ENCODE results near the gene CPEB3. TPM values are rescaled to one million over a fixed set of nuclear protein-coding genes. Genes with fewer than 3 reads are reported as not detected.

The CPEB3 gene
- total RNA-seq, 4 donors from 2014 or later = 12.3 to 18.4 (median 12.7) TPM

DNA sequence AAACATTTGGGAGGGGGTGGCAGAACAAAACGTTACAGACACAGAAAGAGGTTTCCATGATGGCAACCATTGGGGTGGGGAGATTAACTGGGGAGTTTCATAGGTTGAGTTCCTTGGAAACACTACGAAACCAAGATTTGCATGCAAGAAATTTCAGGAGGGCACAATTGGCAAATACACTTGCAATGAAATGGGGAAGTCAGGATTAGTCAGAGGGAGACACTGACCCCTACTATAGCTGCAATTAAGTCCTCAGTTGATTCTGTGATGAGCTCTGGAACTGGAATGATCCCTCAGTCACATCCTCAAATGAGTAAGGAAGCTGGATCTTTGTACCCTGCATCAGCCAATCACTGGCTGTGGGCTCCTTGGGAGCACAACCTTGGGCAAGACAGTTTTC lies 22.1 kb downstream of the CPEB3 start:
- DNase-seq = no peak
- Histone ChIP-seq H3K9me3 (no peaks in the 10 kb centered on the region), H3K4me3 (replicated peaks in 1 of 3) (no peak overlapping the region), H3K27me3 (no peaks in the 10 kb centered on the region), H3K36me3 (no peaks in the 10 kb centered on the region), H3K27ac (no peak overlapping the region), H3K4me1 (peaks cover 6 to 11% of the 10 kb centered on the region in 2 donors)
- 90 to 91% methylated on average over 2 of the region's 2 CpGs for WGBS, 2 donors
- intact Hi-C loops (cut with DNase I) = no loop called here
- TF ChIP-seq POLR2A (IDR thresholded peaks at IDR 0.05) (no peak), CTCF (IDR thresholded peaks at IDR 0.05) (no peak)

GRCh38 chr10:92267343-92267742 lies 23.5 kb downstream of the CPEB3 start:
- Histone ChIP-seq H3K27me3 (no peaks in the 10 kb centered on the region), H3K9me3 (no peaks in the 10 kb centered on the region), H3K4me3 (replicated peaks in 1 of 3) (no peak overlapping the region), H3K36me3 (no peaks in the 10 kb centered on the region), H3K27ac (peak overlapping the region; percentile 3 to 22 (median 19)), H3K4me1 (peaks cover 6 to 11% of the 10 kb centered on the region in 2 donors)
- intact Hi-C loops (cut with DNase I) = no loop called here
- DNase-seq = peak in 1 of 2 donors; percentile 2
- TF ChIP-seq POLR2A (IDR thresholded peaks at IDR 0.05) = no peak

DNA sequence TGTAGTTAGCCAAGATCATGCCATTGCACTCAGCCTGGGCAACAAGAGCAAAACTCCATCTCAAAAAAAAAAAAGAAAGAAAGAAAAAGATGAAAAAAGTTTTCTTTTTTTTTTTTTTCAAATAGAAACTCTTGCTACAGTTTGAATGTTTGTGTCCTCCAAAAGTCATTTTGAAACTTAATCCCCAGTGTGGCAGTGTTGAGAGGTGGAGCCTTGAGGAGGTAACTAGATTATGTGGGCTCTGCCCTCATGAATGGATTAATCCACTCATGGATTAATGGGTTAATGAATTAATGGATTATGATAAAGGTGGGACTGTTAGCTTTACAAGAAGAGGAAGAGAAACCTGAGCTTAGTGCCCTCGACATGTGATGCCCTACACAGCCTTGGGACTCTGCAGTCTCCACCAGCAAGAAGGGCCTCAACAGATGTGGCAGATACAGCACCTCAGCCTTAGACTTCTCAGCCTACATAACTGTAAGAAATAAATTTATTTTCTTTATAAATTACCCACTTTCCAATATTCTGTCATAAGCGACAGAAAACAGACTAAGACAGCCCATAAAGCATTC lies 25.1 kb downstream of the CPEB3 start:
- H3K9me3 ChIP-seq = no peaks in the 10 kb centered on the region
- 86 to 92% methylated on average over 2 of the region's 2 CpGs for WGBS, 2 donors
- DNase-seq = no peak
- H3K27ac ChIP-seq = no peak overlapping the region
- no peak overlapping the region for H3K4me3 ChIP-seq (replicated peaks in 1 of 3)
- no peaks in the 10 kb centered on the region for H3K36me3 ChIP-seq
- peaks cover 6 to 11% of the 10 kb centered on the region in 2 donors for H3K4me1 ChIP-seq
- H3K27me3 ChIP-seq = no peaks in the 10 kb centered on the region
- TF ChIP-seq CTCF (IDR thresholded peaks at IDR 0.05) (no peak), POLR2A (IDR thresholded peaks at IDR 0.05) (no peak)
- intact Hi-C loops (cut with DNase I) = no loop called here

GRCh38 chr10:92264249-92264648 lies 26.6 kb downstream of the CPEB3 start:
- TF ChIP-seq POLR2A (IDR thresholded peaks at IDR 0.05) (no peak), CTCF (IDR thresholded peaks at IDR 0.05) (no peak)
- Histone ChIP-seq H3K4me3 (replicated peaks in 1 of 3) (no peak overlapping the region), H3K27me3 (no peaks in the 10 kb centered on the region), H3K27ac (no peak overlapping the region), H3K9me3 (no peaks in the 10 kb centered on the region), H3K4me1 (peaks cover 6 to 11% of the 10 kb centered on the region in 2 donors), H3K36me3 (no peaks in the 10 kb centered on the region)
- intact Hi-C loops (cut with DNase I) = no loop called here
- DNase-seq = no peak
- 93 to 100% methylated on average over 2 of the region's 2 CpGs for WGBS, 2 donors

DNA sequence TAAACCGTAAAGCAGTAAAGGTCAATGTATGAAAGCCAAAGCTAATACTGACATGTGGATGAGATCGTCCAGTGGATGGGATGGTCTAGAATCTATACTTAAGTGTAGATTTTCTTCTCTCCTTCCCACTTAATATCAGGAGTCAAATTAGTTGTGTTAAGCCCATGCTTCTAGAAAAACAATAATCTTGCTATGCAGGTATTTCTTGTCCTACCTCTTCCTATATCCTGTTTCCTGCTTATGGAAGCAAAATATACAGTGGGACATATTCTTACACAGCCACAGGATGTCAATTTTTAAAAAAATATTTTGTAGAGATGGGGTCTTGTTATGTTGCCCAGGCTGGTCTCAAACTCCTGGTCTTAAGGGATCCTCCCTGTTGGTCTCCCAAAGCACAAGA lies 27.5 kb downstream of the CPEB3 start:
- no peak for DNase-seq
- Histone ChIP-seq H3K4me3 (replicated peaks in 1 of 3) (no peak overlapping the region), H3K36me3 (no peaks in the 10 kb centered on the region), H3K9me3 (no peaks in the 10 kb centered on the region), H3K27me3 (no peaks in the 10 kb centered on the region), H3K27ac (no peak overlapping the region), H3K4me1 (peaks cover 6 to 11% of the 10 kb centered on the region in 2 donors)
- TF ChIP-seq CTCF (IDR thresholded peaks at IDR 0.05) (no peak), POLR2A (IDR thresholded peaks at IDR 0.05) (no peak)
- intact Hi-C loops (cut with DNase I) = no loop called here
- whole genome bisulfite sequencing, 2 donors = 100% methylated on average over 2 of the region's 2 CpGs

Measured in thyroid gland (tissue), 4 donors.